GM12891 (cell line): ENCODE results near the gene GPC5.
A peak's percentile ranks its signal among the peaks of the same experiment; 100 is the strongest.
"Not testable (repeated sequence)": the region's sequence is repeated elsewhere in the genome, so short reads cannot be mapped to it uniquely, and the experiment has no call there.

ENCODE experiments used
- DNase-seq: peaks from one replicate; pipeline ENCODE4 v3.0.0; 2011; ENCODE audit warnings: low spot score; ENCODE audit not compliant: insufficient read length
- FAIRE-seq: peaks from 2 replicates; lab custom pipeline; 2011; peaks lifted over from hg19 to GRCh38; lab: Jason Lieb, UNC
- PAX5 ChIP-seq: IDR thresholded peaks from 2 replicates; pipeline ENCODE4 v1.6.1; 2011; ENCODE audit warnings: low read length, moderate library complexity, mild to moderate bottlenecking; ENCODE audit not compliant: insufficient read depth, severe bottlenecking
- POLR2A ChIP-seq: IDR thresholded peaks from 2 replicates; pipeline ENCODE4 v1.6.1; 2011; ENCODE audit warnings: low read depth, low read length, control low read depth
- POLR2AphosphoS5 ChIP-seq: IDR thresholded peaks from 2 replicates; pipeline ENCODE4 v1.6.1; 2011; ENCODE audit warnings: low read depth, low read length, control low read depth
- POU2F2 ChIP-seq: IDR thresholded peaks from 2 replicates; pipeline ENCODE4 v1.6.1; 2011; ENCODE audit warnings: low read depth, mild to moderate bottlenecking, control low read depth, low read length, moderate library complexity
- SPI1 ChIP-seq: IDR thresholded peaks from 2 replicates; pipeline ENCODE4 v1.6.1; 2011; ENCODE audit warnings: low read depth, low read length, control low read depth
- TAF1 ChIP-seq: IDR thresholded peaks from 2 replicates; pipeline ENCODE4 v1.6.1; 2011; ENCODE audit warnings: low read depth, low read length, control low read depth

Gene GPC5

DNA sequence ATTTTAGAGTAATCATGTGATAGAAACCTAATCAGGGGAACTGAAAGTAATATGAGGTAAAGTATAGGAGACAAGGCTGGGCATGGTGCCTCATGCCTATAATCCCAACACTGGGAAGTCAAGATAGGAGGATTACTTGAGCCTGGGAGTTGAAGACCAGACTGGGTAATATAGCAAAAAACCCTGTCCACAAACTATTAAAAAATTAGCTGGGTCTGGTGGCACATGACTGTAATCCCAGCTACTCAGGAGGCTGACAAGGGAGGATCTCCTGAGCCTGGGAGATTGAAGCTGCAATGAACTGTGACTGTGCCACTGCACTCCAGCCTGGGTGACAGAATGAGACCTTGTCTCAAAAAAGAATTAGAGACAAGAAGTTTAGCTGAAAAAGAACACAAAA, 469.9 kb downstream of the GPC5 start:
- FAIRE-seq (no peak), DNase-seq (no peak)
- no peak for TF ChIP-seq POU2F2
- peak; percentile 29; the same call in 1 of the 2 replicates for TF ChIP-seq SPI1
- no peak for TF ChIP-seq POLR2A
- TF ChIP-seq POLR2AphosphoS5 = no peak

DNA sequence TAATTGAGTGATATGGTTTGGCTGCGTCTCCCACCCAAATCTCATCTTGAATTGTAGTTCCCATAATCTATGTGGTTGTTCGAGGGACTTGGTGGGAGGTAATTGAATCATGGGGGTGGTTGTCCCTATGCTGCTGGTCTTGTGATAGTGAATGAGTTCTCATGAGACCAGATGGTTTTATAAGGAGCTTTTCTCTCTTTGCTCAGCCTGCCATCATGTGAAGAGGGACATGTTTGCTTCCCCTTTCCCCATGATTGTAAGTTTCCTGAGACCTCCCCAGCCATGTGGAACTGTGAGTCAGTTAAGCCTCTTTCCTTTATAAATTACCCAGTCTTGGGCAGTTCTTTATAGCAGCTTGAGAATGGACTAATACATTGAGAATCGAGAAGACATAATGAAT, 480.1 kb downstream of the GPC5 start:
- DNase-seq (no peak), FAIRE-seq (no peak)
- TF ChIP-seq SPI1 (no peak), TAF1 (no peak), PAX5 (no peak), POU2F2 (no peak), POLR2A (no peak), POLR2AphosphoS5 (no peak)

DNA sequence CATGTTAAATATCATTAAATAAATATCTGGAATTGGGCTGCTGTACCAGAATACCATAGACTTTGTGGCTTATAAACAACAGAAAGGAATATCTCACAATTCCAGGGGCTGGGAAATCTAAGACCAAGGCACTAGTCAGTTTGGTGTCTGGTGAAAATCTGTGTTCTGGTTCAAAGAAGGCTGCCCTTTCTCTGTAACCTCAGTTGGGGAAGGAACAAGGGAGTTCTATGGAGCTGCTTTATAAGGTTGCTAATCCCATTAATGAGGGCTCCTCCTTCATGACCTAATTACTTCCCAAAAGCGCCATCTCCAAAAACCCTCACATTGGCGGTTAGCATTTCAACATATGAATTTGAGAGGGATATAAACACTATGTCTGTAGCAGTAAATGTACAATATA, 480.9 kb downstream of the GPC5 start:
- TF ChIP-seq POLR2A = no peak
- TF ChIP-seq SPI1 = no peak
- TF ChIP-seq POLR2AphosphoS5 = no peak
- no peak for TF ChIP-seq TAF1
- TF ChIP-seq POU2F2 = no peak
- TF ChIP-seq PAX5 = no peak
- DNase-seq = no peak
- FAIRE-seq = no peak

DNA sequence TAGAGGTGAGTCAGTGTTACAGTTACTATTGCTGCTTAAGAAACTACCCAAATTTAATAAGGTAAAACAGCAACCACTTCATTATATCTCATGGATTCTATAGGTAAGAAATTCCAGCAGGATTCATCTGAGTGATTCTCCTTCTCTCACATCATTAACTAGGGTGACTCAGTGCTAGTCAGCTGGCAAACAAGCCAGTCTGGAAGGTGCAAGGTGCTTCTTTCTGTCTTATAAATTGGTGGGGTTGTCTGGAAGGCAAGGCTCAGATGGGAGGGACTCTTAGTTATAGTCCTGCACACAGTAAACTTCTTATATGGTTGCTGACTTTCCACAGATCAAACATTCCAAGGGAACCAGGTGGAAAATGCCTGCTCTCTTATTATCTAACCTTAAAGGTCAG, 484.5 kb downstream of the GPC5 start:
- FAIRE-seq (no peak), DNase-seq (no peak)
- TF ChIP-seq POU2F2 (no peak), POLR2AphosphoS5 (no peak), PAX5 (no peak), POLR2A (no peak), SPI1 (no peak), TAF1 (no peak)

DNA sequence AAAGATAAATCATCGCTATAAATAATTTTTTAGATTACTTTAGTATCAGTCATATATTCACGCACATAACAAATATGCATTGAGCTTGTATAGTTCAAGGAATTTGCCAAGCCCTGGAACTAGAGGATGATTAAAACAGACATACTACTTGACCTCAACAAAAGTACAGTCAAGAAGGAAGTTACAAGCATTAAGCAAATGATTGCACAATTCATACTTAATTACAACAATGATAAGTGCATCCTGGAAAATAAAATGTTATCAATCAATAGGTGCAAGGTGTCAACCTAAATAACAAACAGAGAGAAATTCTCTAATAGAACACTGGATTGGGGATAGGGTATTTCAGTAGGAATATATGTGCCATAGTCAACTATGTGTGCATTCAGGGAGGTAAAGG, 491.2 kb downstream of the GPC5 start:
- FAIRE-seq (no peak), DNase-seq (no peak)
- TF ChIP-seq POLR2AphosphoS5 = no peak
- TF ChIP-seq SPI1 = no peak
- TF ChIP-seq TAF1 = no peak
- no peak for TF ChIP-seq PAX5
- no peak for TF ChIP-seq POLR2A

DNA sequence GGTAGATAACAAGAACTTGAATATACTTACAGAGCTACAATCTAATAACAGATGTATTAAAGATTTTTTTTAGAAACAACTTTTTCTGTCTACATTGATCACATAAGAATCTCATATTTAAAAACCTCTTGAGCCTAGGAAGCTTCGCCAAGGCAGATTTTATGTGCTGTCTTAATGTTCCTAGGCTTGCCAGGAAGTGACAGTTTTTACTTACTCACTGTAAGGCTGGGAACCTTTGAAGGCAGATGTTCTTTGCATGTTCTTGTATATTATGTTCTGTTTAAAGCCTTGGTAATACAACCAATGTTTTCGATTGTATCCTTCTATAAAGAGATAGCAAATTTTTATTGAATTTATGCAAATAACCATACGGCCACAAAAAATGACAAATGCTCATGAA, 492.7 kb downstream of the GPC5 start:
- DNase-seq (no peak), FAIRE-seq (no peak)
- TF ChIP-seq TAF1 (no peak), POLR2AphosphoS5 (no peak), POLR2A (no peak), PAX5 (no peak), POU2F2 (no peak), SPI1 (no peak)

DNA sequence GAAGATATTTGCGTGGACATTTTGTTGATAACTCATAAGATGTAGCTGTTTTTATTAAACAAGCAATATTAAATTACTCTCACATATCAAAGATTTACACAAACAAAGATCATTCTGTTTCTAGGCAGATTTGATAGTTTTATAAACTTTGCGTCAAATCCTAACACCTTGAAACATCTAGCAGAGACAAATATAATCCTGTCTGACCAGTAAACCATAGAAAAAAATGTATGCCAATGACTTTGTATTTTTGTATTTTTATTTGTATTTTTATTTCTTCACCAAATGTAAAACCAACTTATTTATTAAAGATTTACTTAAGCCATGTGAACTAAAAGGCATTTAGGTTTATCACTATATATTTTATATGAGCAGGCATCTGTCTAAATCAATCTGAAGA, 494.6 kb downstream of the GPC5 start:
- FAIRE-seq = no peak
- no peak for DNase-seq
- TF ChIP-seq PAX5 = no peak
- TF ChIP-seq TAF1 = no peak
- no peak for TF ChIP-seq SPI1
- TF ChIP-seq POLR2A = no peak
- no peak for TF ChIP-seq POLR2AphosphoS5
- no peak for TF ChIP-seq POU2F2

DNA sequence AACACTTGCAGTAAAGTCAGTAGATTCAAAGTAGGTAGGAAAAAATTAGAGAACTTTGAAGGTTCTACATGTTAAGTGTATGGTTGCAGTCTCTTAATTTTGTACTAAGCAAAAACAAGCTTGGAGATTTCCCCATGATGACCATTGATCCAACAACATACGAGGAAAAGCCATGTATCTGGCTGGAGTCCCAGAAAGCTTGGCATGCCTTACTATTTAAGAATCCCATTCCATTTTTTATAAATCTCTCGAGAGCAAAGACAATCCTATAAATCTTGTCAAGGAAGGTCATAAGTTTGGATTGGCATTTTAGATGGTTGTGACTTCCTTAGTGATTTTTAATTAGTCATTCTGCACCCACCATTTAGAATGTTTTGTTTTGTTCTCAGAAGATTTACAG, 495.9 kb downstream of the GPC5 start:
- TF ChIP-seq POU2F2 (no peak), TAF1 (no peak), PAX5 (no peak), SPI1 (no peak), POLR2AphosphoS5 (no peak), POLR2A (no peak)
- FAIRE-seq (no peak), DNase-seq (no peak)

DNA sequence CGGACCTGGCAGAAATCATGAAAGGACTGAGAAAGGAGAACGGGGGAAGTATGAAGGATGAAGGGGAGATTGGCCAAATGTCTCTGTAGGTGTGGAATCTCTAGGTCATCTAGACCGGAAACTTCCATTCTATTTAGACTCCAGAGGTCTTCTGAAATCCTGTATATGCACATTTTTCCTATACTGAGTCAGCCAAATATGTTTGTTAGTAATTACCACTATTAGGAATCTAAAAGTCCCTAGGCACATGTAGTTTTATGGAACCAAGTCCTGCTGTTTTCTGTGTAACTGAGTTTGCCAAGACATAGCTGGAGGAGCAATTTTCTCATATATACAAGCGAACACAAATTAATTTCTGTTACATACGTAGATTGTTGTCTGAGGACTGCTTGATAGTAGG, 498.1 kb downstream of the GPC5 start:
- TF ChIP-seq POLR2AphosphoS5 (no peak), POU2F2 (no peak), SPI1 (no peak), POLR2A (no peak), TAF1 (no peak), PAX5 (no peak)
- no peak for FAIRE-seq
- no peak for DNase-seq

DNA sequence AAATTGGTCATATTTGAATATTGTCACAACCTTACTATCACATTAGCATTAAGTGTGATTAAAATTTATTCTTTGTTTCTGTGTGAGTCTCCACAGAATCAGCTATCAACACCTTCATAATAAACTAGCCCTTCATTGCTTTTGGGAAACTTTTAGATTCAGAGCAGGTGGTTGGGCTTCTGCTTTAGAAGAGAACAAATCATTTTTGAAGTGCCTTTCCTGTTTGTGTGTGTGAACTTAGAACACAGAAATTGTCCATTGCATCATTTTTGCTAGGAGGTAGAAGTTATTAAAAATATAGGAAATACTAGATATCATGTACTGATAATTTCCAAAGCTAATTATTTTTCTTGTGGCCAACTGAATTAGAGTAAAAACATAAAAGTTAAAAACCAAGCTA, 500.6 kb downstream of the GPC5 start:
- not testable (repeated sequence) for FAIRE-seq, DNase-seq

DNA sequence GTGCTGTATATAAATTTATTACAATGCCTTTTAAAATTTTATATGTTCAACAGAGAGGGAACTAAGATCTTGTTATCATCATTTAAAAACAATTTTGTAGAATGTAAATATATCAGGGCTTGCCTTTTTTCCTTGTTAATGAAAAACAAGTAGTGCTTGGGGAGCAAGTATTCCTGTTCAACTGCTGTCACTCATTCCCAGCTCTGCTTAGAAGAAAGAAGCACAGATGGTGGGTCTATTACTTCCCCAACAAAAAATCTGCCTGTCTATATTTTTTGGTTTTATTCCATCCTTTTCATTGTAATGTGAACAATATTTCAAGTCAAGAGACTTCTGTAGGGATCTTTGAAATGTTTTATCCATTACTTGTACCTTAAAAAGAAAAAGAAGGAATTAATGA, 503.9 kb downstream of the GPC5 start:
- no peak for DNase-seq
- no peak for FAIRE-seq
- TF ChIP-seq POLR2A (no peak), POLR2AphosphoS5 (no peak), SPI1 (no peak), TAF1 (no peak), PAX5 (no peak), POU2F2 (no peak)
